OCI-M2 (cell line): ENCODE data around the gene STX18.
"Not testable (repeated sequence)": the region's sequence is repeated elsewhere in the genome, so short reads cannot be mapped to it uniquely, and the experiment has no call there.

Source experiments
- DNase-seq: peaks from one replicate; lab custom pipeline; 2025; ENCODE audit not compliant: unreplicated experiment; lab: John Stamatoyannopoulos, UW

Gene STX18

DNA sequence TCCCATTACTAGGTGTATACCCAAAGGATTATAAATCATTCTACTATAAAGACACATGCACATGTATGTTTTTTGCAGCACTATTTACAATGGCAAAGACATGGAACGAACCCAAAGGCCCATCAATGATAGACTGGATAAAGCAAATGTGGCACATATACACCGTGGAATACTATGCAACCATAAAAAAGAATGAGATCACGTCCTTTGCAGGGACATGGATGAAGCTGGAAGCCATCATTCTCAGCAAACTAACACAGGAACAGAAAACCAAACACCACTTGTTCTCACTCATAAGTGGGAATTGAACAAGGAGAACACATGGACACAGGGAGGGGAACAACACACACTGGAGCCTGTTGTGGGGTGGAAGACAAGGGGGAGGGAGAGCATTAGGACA, 31.2 kb downstream of the STX18 start:
- DNase-seq: not testable (repeated sequence)

DNA sequence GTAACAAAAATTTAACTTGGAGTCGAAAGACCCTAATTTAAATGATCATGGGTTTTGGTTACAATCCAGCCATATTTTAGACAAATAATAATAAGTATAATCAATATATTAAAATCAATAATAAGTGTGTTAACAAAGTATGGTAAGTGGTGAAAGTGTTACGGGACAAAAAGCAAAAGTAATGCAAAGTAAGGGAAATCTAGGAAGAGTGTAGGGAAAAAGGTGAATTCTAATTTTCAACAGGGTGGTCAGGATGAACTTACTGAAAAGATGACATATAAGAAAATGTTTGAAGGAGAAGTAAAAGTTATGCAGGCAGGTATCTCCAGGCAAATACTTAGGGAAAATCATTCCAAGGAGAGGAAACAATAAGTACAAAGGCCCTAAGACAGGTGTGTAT, 32.3 kb downstream of the STX18 start:
- no peak for DNase-seq

DNA sequence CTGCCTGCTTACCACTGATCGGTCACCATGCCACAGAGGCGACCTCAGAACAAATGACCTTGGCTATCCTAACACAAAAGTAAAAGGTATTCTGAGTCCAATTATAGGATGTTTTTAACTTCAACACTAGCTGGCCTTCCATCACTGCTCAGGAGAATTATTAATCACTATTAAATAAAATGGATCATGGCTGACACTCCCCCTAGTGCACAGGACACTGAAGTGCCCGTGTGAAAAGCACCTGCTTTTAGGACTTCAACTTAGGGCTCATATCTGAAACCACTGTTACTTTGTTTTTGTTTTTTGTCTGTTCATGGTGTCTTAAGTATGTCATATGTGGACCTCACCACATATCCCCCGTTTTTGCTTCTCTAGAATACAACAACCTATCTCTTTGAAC, 33.9 kb downstream of the STX18 start:
- DNase-seq: no peak

DNA sequence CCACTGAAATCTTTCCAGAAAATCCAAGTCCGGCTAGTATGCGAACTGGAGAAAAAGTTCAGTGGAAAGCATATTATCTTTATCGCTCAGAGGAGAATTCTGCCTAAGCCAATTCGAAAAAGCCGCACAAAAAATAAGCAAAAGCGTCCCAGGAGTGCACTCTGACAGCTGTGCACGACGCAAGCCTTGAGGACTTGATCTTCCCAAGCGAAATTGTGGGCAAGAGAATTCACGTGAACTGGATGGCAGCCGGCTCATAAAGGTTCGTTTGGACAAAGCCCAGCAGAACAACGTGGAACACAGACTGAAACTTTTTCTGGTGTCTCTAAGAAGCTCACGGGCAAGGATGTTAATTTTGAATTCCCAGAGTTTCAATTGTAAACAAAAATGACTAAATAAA, 34.4 kb downstream of the STX18 start:
- DNase-seq: no peak

DNA sequence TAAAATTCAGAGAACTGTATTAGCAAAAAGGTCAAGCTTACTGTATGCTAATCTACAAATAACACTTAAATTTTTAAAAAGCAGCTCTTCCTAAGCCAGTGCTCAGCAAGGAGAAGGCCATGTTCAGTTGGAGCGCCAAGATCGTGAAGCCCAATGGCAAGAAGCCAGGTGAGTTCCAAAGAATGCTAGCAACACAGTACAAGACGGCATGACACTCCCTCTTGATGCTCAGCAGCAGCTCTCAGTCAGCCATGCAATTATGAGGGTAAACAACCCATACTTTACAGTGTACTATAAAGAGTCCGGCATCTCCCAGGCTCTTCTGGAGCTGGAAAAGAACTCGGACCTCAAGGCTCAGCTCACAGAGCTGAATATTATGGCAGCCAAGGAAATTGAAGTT, 34.9 kb downstream of the STX18 start:
- no peak for DNase-seq

DNA sequence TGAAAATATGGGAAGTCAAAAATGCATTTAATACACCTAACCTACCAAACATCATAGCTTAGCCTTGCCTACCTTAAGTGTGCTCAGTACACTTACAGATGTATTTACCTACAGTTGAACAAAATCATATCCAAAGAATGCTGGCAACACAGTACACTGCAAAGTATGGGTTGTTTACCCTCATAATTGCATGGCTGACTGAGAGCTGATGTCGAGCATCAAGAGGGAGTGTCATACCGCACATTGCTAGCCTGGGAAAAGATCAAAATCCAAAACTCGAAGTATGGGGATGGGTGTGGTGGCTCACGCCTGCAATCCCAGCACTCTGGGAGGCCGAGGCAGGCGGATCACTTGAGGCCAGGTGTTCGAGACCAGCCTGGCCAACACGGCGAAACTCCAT, 36.6 kb downstream of the STX18 start:
- DNase-seq: not testable (repeated sequence)

DNA sequence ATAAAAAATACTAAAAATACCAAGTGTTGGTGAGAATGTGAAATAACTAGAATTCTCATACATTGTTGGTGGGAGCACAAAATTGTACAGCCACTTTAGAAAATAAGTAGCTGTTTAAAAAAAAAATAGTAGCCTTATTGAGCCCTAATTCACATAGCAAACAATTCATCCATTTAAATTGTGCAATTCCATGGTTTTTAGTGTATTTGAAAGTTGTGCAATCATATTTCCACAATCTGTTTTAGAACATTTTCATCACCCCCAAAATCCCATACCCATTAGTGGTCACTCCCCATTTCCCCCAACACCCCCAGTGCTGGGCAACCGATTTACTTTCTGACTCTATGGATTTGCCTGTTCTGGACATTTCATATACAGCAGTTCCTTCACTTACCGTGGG, 37.1 kb downstream of the STX18 start:
- no peak for DNase-seq

DNA sequence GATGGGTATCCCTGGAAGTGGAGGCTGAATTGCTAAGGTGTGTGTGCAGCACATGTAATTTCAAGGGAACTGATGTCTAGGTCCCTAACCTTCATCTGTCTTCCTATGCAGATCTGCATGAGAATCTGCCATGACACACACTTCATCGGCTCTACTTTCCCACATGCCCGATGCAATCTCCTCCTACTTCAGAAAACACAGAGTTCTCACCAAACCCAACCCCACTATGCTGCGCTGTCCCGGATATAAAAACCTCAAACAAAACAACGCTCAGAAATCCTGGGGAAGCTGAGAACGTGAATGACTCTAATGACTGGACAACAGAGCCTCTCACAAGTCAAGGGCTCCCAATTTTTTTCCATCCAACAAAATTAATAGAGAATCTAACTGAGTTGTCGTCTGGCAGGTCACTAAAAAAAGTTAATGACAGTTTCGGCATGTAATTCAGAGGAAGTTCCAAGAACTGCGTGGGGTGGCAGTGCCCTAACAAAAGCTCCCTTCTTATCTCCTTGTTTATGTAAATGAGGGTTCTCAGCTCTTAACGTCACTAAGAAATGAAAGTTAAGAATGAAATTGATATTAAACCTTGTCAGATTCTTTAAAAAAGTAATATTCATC, 39.0 kb downstream of the STX18 start:
- no peak for DNase-seq

DNA sequence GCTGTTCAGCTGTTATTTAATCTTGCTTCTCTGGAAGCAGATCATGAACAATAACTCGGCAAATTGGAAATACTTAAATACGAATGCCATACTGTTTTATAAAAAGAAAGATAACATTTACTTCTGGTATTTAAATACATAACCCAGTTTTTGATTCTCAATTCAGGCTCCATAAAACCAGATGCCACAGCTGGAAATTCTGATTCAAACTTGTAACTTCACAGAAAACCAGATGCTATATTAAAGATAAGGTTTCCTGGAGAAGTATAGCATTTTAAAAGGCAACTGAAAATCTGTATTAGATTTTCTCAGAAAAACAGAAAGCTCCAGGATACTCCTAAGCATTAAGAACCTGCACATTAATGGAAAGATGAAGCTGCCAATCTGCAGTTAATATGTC, 40.2 kb downstream of the STX18 start:
- no peak for DNase-seq

DNA sequence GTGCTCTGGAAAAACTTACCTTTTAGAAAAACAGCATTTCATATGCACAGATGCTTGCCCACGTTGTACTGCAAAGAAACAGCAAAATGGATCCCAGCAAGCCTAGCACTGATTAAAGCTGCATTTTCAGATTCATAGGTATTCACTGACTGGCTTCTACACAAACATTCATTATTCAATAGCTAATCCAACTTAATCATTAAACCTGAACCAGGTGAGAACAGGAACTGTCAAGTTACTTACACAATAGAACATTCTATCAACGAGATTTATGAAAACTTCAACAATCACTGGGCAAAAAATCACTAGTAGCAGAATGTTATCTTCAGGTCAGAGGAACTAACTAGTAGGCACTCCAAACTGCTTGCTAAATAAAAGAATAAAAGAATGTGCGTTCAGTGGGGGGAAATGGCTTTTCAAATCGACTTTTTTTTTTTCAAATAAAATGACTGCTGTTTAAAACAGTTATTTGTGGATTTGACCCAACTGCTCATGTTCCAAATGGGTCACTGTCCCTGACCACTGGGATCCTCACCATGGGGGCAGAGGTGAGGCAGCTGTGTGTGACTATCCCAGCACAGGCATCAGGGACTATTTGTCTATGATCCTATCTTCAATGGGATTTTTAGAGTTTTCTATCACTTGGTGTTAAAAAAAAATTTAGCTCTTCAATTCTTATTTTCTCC, 42.3 kb downstream of the STX18 start:
- no peak for DNase-seq

DNA sequence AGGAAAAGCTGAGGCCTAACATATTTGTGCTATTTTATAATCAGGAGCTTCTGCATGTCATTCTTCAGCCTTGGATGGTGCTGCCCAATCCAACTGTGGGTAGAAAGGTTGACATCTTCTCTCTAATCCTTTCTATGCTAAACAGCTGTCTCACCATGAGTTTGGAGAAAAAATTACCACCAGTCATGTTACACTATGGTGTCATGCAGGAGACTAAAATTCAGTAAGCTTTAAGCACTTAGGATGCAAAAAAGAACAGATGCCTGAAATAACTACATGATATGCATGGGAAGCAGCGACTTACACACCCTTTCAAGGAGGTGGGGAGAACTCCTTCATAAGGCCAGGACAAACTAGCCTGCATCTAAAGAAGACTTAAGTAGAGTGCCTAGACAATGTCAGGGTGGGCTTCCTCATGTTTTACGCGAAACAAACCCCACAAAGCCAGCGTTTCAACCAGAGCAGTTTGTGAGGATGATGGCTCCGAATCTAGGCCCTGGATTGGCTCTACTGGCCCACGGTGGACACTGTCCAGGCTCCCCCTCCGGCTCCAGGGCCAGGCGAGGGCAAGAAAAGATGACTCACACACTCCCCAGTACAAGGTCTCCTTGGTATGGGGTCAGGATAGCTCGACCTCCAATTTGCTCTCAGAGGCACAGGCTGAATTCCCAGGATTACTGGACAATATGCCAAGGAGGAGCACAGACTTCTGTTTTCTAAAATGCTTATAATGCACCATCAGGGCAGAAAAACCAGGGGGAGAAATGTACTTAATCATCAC, 45.1 kb downstream of the STX18 start:
- no peak for DNase-seq

DNA sequence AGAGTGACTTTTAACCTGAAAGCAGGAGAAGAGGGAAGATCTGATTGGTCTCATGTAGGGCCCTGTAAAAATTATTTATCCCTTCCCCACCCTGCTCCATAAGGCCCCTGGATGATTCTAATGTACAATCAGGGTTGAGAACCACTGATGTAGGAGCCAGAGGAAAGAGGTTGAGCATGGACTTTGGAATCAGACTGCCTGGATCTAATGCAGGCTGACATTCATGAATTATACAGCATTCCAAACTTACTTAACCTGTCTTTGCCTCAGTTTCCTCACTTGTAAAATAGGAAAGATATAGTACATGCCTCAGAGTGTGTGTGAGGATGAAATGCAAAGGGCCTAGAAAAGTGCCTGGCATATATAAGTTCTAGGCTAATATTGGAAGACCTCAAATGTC, 47.0 kb downstream of the STX18 start:
- no peak for DNase-seq

DNA sequence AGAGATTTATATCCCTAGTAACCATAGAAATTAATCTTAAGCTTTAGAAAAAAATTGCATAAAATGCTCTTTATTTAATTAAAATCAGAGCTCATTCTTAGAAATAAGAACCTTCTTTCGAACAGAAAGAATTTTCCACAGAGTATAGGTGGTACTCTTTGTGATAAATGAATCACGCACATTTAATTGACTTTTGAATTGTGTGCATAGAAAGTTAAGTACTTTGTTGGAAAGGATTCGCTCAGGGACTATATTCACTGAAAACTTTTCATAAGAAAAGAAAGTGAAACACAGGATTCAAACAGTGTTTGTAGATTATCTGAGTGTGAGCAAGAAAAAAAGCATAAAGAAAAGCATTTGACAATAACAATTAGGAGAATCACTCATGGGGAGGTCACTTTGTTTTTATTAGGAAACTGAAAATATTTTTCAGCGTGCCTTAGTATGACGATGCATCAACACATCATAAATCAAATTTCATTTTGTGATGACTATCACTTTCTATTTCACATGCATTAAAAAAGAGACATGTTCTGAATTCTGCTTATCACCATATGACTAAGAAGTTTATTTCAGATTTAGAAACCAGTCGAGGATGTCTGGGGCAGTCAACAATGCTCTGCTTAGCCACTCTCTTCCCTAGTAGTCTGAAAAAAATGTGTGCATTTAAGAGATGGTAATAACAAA, 49.5 kb downstream of the STX18 start:
- no peak for DNase-seq

DNA sequence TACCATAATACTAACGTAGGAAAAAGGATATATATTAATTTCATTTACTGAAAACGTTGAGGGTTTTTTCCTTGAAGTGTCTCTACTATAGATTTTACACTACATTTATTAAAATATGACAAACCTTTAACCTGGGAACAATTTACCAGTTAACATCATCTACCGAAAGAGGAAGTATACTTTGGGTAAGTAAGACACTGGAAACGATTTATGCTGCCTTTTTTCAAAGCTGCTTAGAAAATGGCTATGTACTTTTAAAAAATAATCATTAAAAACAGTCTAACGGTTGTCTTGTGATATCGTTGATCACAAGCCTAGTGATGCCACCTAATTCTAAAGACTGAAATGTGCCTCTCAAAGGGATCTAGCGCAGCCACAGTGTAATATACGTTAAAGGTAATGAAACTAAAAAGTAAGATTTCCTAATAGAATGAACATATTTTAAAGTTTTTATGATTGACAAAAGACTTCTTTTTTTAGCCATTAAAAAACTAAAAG, 50.4 kb downstream of the STX18 start:
- no peak for DNase-seq

DNA sequence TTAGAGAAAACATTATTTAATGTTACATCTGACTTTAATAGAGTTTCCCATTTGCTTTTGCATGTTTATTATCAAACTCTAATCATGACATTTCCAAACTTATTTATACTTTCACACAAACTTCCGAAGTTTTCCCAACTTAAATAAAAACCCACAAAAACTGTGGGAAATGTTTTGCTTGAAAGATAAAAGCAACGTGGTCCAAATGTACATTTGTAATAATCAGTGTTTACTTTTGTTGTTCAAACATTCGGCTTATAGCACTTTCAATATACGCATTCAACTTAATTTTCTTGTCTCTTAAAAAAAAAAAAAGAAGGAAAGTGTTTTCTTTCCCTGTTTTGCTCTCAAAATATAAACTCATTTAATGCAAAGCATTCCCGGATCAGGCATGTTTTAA, 51.0 kb downstream of the STX18 start:
- no peak for DNase-seq

DNA sequence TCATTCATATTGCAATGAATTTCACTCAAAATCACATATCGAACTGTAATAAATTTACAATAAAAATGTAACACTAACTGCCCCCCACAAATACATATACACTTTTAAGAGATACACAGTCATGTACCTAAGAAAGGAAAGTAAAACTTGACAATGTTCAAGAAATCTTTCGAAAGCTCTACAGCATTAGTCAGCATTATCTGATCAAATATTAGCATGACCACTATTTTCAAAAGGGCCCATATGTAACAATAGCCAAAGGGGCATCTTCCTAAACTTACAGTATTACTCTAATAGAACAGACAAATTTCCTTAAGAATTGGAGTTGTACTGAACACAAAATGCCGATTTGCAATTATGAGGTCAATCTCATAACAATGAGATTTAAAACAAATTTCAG, 51.8 kb downstream of the STX18 start:
- no peak for DNase-seq

DNA sequence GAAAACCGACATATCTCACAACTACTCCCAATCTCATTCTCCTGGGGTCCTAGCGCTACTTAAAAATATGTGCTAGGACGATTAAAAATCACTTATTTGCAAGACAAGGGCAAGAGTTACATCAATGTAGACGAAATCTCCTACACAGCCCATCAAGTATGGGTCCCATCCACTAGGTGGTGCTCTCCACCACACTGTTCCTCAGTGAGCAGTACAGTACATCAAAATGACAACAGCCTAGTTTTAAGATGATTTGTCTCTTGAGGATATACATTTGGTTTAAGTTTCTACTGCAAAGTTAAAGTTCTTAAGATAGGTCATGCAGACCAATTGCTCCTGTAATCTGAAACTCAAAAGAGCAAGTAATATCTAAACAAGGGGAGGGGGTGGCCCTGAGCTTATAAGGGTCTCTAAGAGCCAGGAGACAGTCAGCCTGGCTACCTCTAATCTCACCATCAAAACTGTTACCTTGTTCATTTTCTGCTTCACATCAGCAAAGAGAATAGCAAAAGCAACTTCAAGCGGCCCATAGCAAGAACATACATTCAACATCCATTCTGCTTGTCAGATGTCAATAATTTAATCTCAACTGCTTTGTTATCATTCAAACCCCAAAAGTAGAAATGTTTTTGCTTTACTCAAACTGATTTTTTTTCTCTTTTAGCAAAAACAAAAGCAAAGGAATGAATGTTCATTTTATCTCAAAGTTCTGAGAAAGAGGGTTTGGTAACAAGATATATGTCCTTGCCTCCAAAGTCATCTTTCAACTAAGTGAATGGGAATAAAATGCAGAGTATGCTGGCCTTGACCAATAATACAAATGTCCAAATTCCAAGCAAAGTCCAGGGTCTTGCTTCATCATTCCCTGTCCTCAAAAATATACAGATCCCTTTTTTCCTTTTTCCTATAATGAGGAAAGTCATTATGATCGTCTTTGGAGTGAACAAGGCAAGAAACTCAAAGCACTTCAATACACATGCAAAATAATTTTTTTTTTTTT, 53.1 kb downstream of the STX18 start:
- DNase-seq: no peak

DNA sequence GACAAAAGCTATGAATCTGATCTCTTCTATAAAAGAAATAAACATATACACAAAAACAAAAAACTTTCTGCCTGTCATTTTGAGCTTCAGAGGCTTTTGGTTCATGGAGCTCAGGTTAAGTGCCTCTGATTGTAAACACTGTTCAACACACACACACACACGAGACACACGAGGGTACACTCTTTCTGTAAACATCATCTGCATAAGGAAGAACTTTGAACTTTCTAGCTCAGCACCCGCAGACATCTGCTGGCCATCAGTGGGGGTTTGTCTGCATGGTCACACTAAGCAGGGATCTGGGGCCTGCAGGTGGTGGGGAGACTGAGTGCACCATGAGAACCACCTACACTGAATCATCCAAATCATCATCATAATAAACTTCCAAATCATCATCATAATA, 54.9 kb downstream of the STX18 start:
- no peak for DNase-seq

DNA sequence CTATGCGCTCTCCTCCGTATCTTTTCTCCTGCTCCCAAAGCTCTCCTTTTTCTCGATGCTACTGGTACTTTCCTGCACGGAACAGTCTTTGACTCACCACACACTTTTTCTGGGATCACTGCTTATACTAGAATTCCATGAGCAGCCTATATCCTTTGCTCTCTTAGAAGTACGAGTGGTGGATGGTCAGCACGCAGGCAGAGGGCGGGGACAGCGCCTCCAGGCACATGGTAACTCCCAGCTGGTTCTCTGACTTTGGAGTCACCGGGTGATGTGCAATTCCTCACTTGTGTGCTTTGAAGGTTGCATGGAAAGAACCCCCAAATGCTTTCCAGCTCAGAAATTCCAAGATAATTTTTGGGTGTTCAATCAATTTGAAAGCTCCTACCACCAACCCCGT, 56.0 kb downstream of the STX18 start:
- no peak for DNase-seq

DNA sequence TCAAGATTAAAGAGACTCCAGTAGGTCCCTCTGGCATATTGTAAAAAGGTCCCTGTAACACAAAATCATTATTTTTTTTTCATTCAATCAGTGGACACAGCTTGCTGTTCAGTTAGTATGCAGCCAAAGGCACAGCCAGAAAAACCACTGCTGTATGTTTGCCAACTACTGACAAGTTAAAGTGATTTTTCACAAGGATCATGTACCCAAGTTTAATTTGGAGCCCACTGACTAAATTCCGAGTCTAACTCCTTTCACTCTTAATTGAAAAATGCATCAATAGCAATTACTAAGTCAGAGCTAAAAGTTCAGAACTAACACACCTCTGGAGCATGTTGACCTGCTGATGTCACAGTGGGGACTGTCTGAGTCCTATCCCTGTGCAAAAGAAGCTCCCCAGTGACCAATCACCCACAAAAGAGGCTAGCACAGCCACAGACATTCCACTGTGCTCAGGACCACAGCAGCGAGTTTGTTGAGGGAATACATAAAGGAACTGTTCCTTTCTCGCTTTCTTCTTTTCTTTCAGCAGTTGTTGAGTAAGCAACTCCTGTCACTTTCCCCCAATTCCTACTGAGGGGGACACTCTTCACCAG, 60.4 kb downstream of the STX18 start:
- no peak for DNase-seq
